HG03442 (cell line): Measurements from ENCODE around the gene SNAI1.

Experiments
- ATAC-seq: cut with Tn5 transposase; IDR thresholded peaks from one replicate; pipeline ENCODE4 v1.9.1; 2021; ENCODE audit warnings: mild to moderate bottlenecking, moderate library complexity; ENCODE audit not compliant: unreplicated experiment

SNAI1 gene

GRCh38 chr20:50032955-50033666, 50.3 kb downstream of the SNAI1 start:
- no peak for ATAC-seq

DNA sequence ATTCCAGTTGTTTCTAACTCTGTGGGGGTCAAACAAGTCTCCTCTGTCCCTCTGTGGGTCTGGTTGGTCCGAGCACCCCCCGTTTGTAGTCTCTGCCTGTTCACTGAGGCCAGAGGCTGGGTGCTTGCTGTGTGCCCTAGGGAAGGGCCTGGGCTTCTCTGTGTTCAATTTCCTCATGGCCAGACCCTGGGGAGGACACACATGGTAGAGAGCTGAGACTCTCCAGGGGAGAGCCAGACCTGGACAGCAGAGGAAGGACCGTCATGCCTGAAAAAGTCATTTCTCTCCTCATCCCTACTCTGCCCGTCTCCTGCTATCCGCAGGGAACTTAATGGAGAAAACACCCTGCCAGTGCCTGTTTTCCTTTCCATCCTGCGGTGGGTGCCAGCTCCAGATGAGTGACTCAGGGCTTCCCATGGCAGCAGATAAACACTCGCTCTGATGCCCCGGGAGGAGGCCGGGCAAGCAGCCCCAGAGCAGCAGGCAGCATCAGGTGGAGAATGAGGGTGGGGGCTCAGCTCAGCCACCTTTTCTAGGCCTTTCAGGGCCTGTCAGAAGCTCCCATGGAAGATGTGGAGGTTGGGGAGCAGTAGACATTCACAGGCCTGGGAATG, 51.9 kb downstream of the SNAI1 start:
- ATAC-seq: no peak

GRCh38 chr20:50036703-50037102, 53.9 kb downstream of the SNAI1 start:
- ATAC-seq: no peak

GRCh38 chr20:50037123-50037522, 54.3 kb downstream of the SNAI1 start:
- no peak for ATAC-seq

DNA sequence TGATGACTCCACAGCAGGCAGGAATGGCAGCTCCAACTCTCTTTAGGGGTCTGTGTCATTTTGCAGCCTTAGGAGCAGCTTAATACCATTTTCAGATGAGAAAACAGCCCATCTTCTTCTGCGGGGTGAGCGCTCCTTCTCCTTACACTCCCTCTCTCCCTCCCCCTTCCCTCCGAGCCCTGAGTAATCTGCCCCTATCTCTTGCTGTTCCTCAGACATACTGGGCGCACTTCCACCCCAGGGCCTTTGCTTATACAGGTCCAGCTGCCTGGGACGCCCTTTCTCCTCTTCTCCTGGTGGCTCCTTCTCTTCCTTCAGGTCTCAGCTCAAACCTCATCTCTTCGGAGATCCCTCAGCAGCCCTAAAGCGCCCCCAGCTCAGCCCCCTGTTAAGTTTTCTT, 54.8 kb downstream of the SNAI1 start:
- ATAC-seq: no peak

GRCh38 chr20:50038169-50038568, 55.4 kb downstream of the SNAI1 start:
- no peak for ATAC-seq
